HG02678 (cell line): Measurements from ENCODE around the gene FANCL.
"Not testable (repeated sequence)": the region's sequence is repeated elsewhere in the genome, so short reads cannot be mapped to it uniquely, and the experiment has no call there.

Experiments used
- ATAC-seq: cut with Tn5 transposase; IDR thresholded peaks from one replicate; pipeline ENCODE4 v1.9.1; 2021; ENCODE audit warnings: mild to moderate bottlenecking, moderate library complexity; ENCODE audit not compliant: unreplicated experiment

The FANCL gene

GRCh38 chr2:58155160-58155778 lies 85.9 kb downstream of the FANCL start:
- no peak for ATAC-seq

- ATAC-seq = no peak
Measured at GRCh38 chr2:58146707-58147106, 94.4 kb downstream of the FANCL start.

- not testable (repeated sequence) for ATAC-seq
Measured at GRCh38 chr2:58145769-58146168, 95.4 kb downstream of the FANCL start.

GRCh38 chr2:58140508-58141072 lies 100.5 kb downstream of the FANCL start:
- ATAC-seq = no peak

- ATAC-seq = no peak
Measured at GRCh38 chr2:58138396-58139030, 102.6 kb downstream of the FANCL start.

- ATAC-seq = no peak
Measured at GRCh38 chr2:58137856-58138255, 103.3 kb downstream of the FANCL start.

- no peak for ATAC-seq
Measured at GRCh38 chr2:58137221-58137620, 103.9 kb downstream of the FANCL start.

GRCh38 chr2:58135861-58136260 lies 105.3 kb downstream of the FANCL start:
- no peak for ATAC-seq

- ATAC-seq = no peak
Measured at GRCh38 chr2:58133395-58133794, 107.7 kb downstream of the FANCL start.

- no peak for ATAC-seq
Measured at GRCh38 chr2:58131191-58132011, 109.7 kb downstream of the FANCL start.

GRCh38 chr2:58130238-58130637 lies 110.9 kb downstream of the FANCL start:
- no peak for ATAC-seq

GRCh38 chr2:58127111-58127510 lies 114.0 kb downstream of the FANCL start:
- ATAC-seq = no peak

GRCh38 chr2:58122540-58122939 lies 118.6 kb downstream of the FANCL start:
- no peak for ATAC-seq

- ATAC-seq = no peak
Measured at GRCh38 chr2:58122040-58122439, 119.1 kb downstream of the FANCL start.

- no peak for ATAC-seq
Measured at GRCh38 chr2:58120626-58121229, 120.4 kb downstream of the FANCL start.

- not testable (repeated sequence) for ATAC-seq
Measured at GRCh38 chr2:58113563-58113962, 127.6 kb downstream of the FANCL start.

- no peak for ATAC-seq
Measured at GRCh38 chr2:58110765-58111164, 130.4 kb downstream of the FANCL start.

- ATAC-seq = no peak
Measured at GRCh38 chr2:58109481-58109880, 131.6 kb downstream of the FANCL start.
